H4 (cell line): Measurements from ENCODE around the gene GPN1. TPM values are rescaled to one million over a fixed set of nuclear protein-coding genes. Genes with fewer than 3 reads are reported as not detected.
A peak's percentile ranks its signal among the peaks of the same experiment; 100 is the strongest.
"Not testable (repeated sequence)": the region's sequence is repeated elsewhere in the genome, so short reads cannot be mapped to it uniquely, and the experiment has no call there.

Source experiments
- DNase-seq: peaks from one replicate; pipeline ENCODE4 v3.0.0-alpha.2; 2015; ENCODE audit warnings: low spot score
- total RNA-seq: library from RNA; depleted of rRNA; stranded (reverse); fragments of >200 nt; shearing (Covaris generic); gene quantifications from 2 replicates; pipeline ENCODE4 v1.2.3, GENCODE V29; 2014

Gene GPN1
- total RNA-seq, 1 experiment from 2014 or later, result 29.9 TPM

DNA sequence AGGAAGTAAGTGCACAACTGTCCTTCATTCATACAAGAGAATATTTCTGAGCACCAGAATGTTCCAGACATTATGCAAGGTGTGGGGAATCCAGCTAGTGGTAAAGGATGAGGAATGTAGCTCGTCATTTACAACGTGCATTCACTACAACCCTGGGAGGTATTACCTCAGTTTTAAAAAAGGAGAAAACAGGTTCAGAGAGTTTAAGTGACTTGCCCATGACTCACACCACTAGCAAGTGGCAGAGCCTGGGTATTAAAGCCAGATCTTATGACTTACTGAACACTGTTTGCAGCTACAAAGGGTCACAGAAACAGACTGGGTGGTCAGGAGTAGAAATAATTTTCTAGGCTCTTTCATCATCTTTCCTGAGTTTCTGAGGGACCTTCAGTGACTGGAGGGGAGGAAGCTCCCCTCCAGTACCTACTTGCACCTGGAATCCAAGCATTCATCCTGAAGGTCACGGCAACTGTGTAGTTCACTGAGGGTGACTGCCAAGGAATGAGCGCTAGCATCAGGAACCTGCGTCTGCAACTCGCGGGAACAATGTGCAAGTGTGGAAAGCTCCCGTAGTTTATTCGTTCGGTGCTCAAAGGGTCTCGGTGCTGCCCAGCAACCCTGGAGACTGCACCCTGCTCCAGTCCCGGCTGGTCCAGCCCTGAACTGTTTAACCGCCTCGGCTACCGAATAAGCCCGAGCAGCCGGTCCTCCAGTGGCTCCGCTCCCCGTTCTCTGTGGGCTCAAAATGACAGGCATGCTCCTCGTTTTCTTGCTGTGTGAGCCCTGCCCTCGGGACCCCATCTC is 685 bp upstream of the GPN1 start:
- DNase-seq, result peak; percentile 48

DNA sequence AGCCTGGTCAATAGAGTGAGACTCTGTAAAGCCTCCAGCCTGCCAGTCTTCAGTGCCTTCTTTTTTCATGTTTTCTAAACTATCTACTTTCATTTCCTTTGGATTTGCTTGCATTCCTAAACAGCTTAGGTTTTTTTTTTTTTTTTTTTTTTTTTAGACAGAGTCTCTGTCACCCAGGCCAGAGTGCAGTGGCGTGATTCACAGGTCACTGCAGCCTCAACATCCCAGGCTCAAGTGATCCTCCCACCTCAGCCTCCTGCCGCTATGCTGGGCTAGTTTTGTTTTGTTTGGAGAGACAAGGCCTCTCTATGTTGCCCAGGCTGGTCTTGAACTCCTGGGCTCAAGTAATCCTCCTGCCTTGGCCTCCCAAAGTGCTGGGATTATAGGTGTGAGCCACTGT is 1.4 kb downstream of the GPN1 start:
- not testable (repeated sequence) for DNase-seq

DNA sequence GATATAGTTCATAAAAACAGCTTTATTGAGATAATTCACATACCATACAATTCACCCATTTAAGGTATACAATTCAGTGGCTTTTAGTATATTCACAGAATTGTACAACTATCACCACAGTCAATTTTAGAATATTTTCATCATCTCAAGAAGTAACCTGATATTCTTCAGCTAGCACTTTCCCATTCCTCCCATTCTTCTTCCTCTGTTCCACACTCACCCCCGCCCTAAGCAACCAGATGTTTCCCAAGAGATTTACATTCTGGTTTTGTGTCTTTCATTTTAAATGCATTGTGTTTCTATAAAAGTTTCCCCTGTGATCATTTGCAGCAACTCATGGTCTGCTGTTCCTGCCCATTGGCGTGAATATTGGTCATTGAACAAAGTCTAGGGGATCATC is 5.4 kb downstream of the GPN1 start:
- no peak for DNase-seq

DNA sequence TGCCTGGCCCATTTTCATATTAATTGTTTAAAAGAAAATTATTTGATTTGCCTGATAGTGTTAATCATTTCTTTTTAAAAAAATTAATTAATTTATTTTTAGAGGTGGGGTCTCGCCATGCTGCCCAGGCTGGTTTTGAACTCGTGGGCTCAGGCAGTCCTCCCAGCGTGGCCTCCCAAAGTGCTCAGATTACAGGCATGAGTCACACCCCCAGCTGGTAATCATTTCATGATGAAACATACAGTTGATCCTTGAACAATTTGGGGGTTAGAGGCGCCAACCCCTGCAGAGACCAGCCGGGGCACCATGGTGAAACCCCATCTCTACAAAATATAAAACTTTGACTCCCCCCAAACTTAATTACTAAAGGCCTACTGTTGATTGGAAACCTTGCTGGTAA is 7.9 kb downstream of the GPN1 start:
- no peak for DNase-seq

DNA sequence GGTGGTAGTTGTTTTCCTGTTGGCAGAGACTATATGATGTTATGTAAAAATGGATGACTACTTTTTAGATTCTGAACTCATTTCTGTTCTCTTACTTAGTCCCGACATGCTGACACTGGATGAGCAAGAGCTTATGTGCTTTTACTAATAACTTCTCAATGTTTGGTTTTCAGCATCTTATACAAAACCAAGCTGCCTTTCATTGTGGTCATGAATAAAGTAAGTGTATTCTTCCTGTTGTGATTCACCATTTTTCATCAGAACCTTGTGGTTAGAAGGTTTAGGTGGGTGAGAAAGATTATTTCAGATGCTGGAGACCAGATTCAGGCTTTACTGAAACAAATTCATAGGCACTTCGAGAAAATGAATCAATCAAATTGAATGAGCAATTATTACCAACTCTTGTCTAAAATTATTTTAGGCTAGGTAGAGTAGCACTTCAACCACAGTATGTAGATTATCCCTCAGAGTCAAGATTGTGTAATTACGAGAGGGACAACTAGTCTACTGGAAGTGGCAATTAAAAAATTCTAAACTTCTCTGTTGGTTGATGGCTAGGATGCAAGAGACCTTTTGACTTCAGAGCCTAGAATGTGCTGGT is 9.3 kb downstream of the GPN1 start:
- DNase-seq, result no peak

DNA sequence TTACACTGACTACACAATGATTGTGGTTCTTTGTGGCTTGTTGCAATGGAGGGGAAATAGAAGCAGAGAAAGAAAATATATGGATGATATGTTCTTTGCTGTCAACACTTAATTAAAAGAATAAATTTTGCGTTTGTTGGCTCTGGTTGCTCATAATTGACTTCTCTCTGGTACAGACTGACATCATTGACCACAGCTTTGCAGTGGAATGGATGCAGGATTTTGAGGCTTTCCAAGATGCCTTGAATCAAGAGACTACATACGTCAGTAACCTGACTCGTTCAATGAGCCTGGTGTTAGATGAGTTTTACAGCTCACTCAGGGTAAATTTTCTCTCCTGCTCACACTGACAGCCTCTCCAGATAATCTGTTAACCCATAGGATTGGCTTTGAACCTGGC is 9.9 kb downstream of the GPN1 start:
- no peak for DNase-seq

DNA sequence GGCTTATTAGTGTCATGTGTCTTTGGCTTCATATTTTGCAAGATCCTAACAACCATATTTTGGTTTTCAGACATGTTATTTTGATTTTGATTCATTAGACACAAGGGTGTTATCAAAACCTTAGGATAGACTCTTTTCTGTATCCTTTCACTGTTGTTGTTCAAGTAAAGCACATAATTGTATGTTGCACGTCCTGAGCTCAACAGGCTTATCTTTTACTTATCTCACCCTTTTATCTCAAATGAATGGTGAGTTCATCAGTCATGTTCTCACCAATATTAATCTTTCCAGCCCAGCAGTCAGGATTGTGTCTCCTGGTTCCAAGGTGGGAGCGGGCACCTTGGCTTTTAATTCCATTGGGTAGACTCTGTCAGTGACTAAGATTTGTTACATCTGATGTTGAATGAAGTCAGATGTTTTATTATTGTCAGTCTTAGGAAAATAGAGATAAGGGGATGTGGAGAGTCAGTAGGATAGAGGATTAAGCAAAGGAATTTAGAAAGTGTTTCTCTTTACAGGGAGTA is 11.9 kb downstream of the GPN1 start:
- DNase-seq, result no peak

DNA sequence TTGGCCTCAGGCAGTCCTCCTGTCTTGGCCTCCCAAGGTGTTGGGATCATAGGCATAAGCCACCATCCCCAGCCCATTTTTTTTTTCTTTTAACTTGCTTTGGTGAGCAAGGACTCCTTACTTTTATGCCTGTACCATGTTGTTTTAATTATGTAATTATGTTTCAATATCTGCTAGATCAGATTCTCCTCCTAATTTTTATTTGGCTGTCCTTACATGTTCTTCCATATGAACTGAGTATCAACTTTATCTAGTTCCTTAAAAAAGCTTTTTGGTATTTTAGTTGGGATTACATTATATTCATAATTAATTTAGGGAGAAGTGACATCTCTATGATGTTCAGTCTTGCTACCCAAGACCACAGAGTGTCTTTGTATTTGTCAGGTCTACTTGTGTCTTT is 16.3 kb downstream of the GPN1 start:
- no peak for DNase-seq

DNA sequence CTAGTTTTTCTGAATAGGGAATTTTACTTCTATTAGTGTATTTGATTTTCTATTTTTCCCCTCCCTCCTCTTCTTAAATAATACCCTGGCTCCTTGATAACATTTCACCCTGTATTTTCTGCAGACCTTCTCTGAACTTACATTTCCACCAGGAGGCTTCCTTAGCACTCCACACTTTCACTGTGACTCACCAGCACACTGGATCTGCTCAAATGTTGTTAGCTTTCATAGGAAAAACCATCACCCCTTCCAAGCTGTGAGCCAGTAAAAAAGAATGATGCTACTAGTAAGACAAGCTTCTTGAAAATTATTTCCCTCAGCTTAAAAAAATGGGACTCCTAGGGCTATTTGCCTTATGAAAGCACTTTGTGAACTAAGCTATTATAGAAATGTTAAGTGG is 18.4 kb downstream of the GPN1 start:
- no peak for DNase-seq

DNA sequence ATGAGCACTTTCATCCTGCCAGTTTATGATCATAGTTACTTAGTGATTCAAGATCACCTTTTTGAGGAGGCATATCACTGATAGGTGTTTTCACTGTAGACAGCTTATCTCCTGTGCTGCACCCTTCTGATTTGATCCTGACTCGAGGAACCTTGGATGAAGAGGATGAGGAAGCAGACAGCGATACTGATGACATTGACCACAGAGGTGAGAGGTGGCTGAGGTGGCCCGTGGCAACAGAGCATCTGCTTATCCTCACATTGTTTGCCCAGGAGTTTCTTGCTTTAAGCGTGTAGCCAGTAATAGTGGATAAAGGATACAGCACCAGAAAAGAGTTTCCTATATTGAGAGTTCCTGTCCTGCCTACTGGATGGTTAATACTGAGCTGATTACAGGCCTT is 18.9 kb downstream of the GPN1 start:
- DNase-seq, result no peak

DNA sequence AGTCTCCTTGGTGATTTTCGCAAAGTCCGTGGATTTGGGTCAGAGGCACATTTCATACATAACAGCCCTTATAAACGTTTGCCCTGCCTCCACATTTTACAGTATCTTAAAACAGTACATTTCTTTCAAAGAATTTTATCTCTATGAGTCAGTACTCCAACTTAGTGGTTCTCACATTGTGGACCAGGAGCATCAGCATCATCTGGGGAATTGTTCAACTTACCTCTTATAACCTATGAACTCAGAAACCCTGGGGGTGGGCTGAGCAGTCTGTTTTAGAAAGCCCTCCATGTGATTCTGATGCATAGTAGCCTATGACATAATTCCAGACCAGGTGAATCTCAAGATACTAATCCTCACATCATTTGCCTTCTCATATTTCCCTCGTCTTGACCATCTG is 22.2 kb downstream of the GPN1 start:
- DNase-seq, result no peak

DNA sequence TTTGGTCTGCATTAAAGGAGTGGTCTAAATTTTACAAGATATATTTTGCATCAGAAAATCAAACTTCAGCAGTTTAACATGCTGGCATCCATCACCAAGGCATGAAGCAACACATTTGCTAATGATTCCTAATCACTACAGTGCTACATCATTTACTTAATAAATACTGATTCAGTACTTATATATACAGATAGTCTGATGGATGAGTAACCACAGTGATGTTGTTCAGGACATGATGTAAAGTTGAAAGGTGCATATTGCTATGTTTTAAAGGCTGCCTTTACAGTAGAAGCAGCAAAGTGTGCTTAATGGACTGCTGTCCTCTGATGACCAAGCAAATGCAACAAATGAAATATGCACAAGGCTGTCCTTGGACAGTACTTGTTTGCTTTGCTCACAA is 23.5 kb downstream of the GPN1 start:
- no peak for DNase-seq

DNA sequence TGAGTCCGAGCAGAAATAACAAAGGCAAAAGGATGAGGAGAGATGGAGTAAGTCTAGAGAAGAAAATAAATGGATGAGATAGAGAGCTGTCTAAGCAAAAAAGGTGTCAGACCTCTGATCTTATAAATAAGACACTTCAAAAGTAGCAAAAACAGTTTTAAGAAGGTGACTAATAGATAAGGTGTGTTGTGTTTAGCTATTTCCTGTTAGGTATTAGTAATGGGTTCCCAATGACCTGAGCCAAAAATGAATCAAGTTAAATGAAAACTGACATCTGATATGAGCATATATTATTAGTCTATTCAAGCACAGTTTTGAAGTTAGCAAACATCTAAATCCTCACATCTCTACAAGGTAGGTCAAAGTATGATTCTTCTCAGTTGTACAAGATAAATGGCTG is 23.9 kb downstream of the GPN1 start:
- no peak for DNase-seq

DNA sequence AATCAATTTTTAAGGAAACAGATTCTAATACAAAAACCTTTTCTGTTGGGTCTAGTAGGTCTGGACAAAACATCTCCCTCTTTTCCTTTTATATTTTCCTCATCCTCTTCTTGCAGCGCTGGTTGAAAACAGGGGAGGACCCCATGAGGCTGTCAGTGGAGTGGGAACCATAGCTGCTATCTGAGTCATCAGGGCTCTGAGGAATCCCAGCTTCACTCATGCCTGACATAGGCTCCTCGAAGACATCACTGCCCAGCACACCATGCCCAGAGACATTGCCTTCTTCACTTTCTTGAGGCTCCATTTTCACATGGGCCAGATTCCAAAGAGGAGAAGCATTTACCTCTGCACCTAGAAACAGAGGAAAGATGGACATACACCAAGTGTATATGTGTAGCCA is 24.5 kb downstream of the GPN1 start:
- no peak for DNase-seq

DNA sequence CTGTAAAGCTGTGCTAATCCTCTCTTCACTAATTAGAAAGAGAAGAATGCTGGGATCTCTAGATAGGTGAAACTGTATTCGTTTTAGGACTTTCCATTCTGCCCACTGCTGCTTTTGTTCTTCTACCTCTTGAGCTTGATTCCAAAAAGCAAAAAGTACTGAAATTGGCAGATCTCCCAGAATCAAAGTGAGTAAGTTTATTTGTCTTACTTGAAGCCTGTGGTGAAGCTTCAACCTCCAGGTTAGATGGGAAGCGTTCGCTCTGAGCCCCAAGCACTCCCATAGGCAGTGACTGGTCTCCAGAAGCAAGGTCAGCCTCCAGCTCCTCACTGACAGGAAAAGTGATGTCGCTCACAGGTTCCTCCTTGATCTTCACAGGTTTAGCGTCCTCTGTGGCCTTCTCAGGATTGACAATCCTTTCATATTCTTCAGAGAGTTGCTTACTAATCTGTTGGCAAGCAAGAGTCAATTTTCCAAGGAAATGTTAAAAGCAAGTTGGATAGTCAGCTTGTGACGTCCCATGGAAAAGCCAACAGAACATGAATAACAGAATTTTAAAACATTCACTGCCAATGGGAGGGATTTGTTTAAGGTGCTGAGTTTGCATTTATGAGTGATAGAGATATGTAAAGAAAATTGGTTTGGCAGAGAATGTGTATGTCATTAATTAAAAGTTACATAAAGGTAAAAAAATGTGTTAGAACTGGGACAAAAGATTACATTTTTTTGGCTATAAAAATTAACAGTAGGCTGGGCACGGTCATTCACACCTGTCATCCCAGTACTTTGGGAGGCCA is 26.5 kb downstream of the GPN1 start:
- peak; percentile 23 for DNase-seq

DNA sequence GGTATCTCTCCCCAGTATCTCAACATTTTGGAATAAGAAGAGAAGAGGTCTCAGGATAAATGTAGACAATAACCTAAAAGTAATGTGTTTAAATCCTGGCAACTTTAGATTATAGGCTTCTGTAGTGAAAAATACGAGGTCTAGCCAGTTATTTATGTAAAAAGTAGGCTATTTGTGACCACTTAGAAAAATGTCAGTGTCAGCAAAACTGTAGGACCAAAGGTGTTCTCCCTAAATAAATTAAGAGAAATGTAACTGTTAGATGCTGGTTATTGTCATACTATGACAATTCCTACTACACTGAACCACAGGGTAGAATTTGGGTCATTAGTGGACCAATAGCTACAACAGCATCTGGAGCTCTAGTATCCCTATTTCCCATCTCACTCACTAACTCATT is 32.5 kb downstream of the GPN1 start:
- no peak for DNase-seq

DNA sequence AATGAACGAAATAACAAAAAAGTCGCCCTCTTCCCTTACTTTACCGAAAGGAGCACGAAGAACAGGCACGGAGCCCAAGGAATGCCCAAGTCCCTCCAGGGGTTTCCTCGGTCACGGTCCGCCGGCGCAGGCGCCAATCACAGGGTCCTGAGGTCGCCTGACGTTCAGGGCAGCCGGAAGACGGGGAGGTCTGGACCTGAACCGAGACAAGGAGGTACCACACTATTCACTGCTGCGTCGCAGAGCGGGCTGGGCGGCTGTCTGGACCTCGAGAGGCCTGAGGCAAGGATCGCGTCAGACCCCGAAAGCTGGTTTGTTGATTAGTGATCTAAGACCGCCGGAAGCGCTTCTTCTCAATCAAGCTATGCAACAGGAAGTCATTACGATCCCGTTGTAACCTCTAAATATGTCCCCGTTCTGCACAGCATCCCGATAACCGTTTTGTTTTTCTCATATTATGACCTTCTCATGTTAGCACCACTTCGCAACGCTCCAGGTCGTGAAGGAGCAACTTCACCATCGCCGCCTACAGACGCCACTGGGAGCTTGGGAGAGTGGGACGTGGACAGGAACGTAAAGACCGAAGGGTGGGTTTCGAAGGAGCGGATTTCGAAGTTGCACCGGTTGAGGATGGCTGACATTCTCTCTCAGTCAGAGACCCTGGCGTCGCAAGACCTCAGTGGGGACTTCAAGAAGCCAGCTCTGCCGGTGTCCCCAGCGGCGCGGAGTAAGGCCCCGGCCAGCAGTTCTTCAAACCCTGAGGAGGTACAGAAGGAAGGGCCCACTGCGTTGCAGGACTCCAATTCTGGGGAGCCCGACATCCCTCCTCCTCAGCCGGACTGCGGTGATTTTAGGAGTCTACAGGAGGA is 34.7 kb downstream of the GPN1 start, which contains the start of the genes SLC4A1AP and SUPT7L:
TSS of gene SLC4A1AP (plus strand) at position 605 of the 869 bp plus-strand sequence. CDS start at position 631, 26 bp downstream.
TSS of gene SUPT7L (minus strand) at position 330 of the 869 bp plus-strand sequence. CDS start 1,422 bp downstream, outside the sequence.
- DNase-seq, result peak; percentile 42

DNA sequence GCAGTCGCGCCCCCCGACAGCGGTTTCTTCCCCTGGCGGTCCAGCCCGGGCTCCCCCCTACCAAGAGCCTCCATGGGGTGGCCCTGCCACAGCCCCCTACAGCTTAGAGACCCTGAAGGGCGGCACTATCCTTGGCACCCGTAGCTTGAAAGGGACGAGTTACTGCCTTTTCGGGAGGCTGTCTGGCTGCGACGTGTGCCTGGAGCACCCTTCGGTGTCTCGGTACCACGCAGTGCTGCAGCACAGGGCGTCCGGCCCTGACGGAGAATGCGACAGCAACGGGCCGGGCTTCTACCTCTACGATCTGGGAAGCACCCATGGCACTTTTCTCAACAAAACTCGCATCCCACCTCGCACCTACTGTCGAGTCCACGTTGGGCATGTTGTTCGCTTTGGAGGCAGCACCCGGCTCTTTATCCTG is 35.3 kb downstream of the GPN1 start:
- no peak for DNase-seq

DNA sequence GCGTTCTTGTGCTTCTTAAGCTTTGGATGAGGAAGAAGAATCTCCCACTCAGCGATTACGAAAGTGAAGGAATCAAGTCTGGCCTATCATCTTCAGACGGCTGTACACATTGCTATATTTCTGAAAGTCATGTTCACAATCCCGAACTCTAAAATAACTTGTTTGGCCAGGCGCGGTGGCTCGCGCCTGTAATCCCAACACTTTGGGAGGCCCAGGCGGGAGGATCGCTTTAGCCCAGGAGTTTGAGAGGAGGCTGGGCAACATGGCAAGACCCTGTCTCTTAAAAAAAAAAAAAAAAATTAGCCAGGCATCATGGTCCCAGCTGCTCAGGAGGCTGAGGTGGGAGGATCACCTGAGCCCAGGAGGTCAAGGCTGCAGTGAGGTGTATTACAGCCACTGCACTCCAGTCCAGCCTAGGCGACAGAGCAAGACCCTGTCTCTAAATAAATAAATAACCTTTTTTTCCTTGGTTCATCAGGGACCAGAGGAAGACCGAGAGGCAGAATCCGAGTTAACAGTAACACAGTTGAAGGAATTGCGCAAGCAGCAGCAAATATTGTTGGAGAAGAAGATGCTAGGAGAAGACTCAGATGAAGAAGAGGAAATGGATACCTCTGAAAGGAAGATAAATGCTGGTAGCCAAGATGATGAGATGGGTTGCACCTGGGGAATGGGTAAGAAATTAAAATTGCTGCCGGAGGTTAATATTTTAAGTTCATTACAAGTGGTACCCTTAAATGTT is 35.9 kb downstream of the GPN1 start:
- no peak for DNase-seq

DNA sequence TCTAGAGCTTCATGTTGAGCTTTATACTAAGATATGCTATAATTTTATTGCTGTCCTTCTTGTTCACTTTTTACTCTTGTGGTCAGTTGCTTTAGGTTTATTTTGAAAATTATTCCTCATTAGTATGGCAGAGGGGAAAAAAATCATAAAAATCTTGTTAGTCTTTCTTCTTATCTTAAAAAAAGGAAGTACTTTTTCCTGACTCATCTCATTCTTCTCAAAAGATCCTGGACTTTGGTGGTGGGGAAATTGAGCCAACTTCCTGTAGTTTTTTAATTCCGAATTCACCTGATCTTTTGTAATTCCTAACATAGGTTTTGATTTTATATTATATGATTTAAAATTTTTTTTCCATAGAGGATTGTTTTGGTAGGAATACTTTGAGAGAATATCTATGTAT is 38.6 kb downstream of the GPN1 start:
- DNase-seq, result no peak

DNA sequence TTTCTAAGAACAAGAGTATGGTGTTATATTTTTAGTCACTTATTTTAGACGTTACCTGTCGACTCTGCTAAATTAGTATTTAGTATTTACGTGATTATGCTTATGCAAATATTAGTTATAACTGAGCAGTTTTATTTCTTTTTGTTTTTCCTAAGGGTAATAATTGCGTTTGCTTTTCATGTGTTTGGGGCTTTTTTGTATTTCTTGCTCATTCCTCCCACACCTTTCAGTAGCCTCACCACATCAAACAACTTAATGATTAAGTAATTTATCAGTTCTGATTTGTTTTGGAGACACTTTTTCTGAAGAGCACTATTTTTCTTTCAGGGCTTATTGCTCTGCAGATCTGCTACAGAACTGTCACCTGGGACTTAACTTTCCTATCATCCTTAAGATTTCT is 42.4 kb downstream of the GPN1 start:
- no peak for DNase-seq
